HG02623 (cell line): ENCODE results near the gene ERN2.
"Not testable (repeated sequence)": the region's sequence is repeated elsewhere in the genome, so short reads cannot be mapped to it uniquely, and the experiment has no call there.

Experiments used
- ATAC-seq: cut with Tn5 transposase; IDR thresholded peaks from one replicate; pipeline ENCODE4 v1.9.1; 2021; ENCODE audit warnings: moderate library complexity; ENCODE audit not compliant: unreplicated experiment

ERN2 gene

GRCh38 chr16:23722613-23723240 is 9.7 kb upstream of the ERN2 start:
- ATAC-seq = not testable (repeated sequence)

GRCh38 chr16:23716484-23716883 is 3.5 kb upstream of the ERN2 start:
- no peak for ATAC-seq

- no peak for ATAC-seq
Observed at GRCh38 chr16:23711785-23712184, 1.2 kb downstream of the ERN2 start.

GRCh38 chr16:23710504-23710903 is 2.5 kb downstream of the ERN2 start:
- no peak for ATAC-seq

- ATAC-seq = no peak
Observed at GRCh38 chr16:23710008-23710407, 3.0 kb downstream of the ERN2 start.

- ATAC-seq = no peak
Observed at GRCh38 chr16:23709536-23709935, 3.5 kb downstream of the ERN2 start.

- ATAC-seq = no peak
Observed at GRCh38 chr16:23706439-23706838, 6.6 kb downstream of the ERN2 start.

GRCh38 chr16:23705517-23705902 is 7.5 kb downstream of the ERN2 start:
- no peak for ATAC-seq

GRCh38 chr16:23704772-23705516 is 8.1 kb downstream of the ERN2 start:
- no peak for ATAC-seq

- no peak for ATAC-seq
Observed at GRCh38 chr16:23702951-23703350, 10.1 kb downstream of the ERN2 start.

GRCh38 chr16:23701045-23701444 is 12.0 kb downstream of the ERN2 start:
- ATAC-seq = no peak

GRCh38 chr16:23700509-23700908 is 12.5 kb downstream of the ERN2 start:
- no peak for ATAC-seq

- no peak for ATAC-seq
Observed at GRCh38 chr16:23700093-23700492, 12.9 kb downstream of the ERN2 start.

GRCh38 chr16:23699100-23699499 is 13.9 kb downstream of the ERN2 start:
- no peak for ATAC-seq

- ATAC-seq = no peak
Observed at GRCh38 chr16:23695756-23696155, 17.3 kb downstream of the ERN2 start.

- ATAC-seq = no peak
Observed at GRCh38 chr16:23694644-23695373, 18.2 kb downstream of the ERN2 start.

- no peak for ATAC-seq
Observed at GRCh38 chr16:23694265-23694643, 18.8 kb downstream of the ERN2 start.

- ATAC-seq = no peak
Observed at GRCh38 chr16:23692190-23692837, 20.7 kb downstream of the ERN2 start.

- no peak for ATAC-seq
Observed at GRCh38 chr16:23691483-23692189, 21.4 kb downstream of the ERN2 start.

- no peak for ATAC-seq
Observed at GRCh38 chr16:23690771-23691482, 22.1 kb downstream of the ERN2 start.
